Measurements from ENCODE around the gene PPP4R3B.

GRCh38 chr2:55616551-55617174 lies 759 bp downstream of the PPP4R3B start:
- TF ChIP-seq CTCF (IDR thresholded peaks at IDR 0.05; ENCODE audit: borderline replicate concordance, extremely low read depth, low read length, poor library complexity, severe bottlenecking) (no peak), EZH2 (IDR thresholded peaks at IDR 0.05; ENCODE audit: borderline replicate concordance, low read depth, low read length, severe bottlenecking) (no peak)
